ENCODE measurements around the gene SEMA7A. TPM values are rescaled to one million over a fixed set of nuclear protein-coding genes. Genes with fewer than 3 reads are reported as not detected.

Gene SEMA7A
- total and polyA plus RNA-seq, 9 of the 15 experiments (the other 6 are each of a cell fraction or from before 2014, with no cell fraction given): 0.04 to 8.2 (median 5.4) TPM; not detected in 1

DNA sequence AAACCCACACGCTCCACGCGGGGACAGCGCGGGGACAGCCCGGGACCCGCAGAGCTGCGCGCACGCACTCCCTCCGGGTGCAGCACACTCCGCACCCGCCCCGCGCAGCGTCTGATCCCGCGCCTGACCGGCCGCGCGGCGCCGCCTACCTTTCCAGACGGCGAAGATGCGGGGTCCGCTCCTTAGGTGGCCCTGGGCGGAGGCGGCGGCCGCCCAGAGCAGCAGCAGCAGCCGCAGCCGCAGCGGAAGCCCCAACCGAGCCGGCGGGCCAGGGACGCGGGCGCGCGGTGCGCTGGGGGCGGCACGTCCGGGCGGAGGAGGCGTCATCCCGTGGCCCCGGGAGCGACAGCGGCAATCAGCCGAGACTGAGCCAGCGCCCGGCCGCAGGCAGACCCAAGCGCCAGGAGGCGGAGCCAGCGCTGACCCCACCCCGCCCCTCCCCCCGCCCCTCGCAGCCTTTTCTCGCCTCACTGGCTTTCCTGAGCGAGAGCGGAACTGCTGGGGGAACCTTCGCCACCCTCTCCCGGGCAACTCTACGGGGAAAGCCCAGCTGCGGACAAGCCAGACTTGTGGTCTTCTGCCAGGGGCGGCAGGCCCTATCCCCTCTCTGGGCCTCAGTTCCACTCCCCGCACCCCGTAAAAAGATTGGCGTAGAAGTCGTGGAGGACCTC is at the start of gene SEMA7A (continued):
- TF ChIP-seq, protein P1, sequence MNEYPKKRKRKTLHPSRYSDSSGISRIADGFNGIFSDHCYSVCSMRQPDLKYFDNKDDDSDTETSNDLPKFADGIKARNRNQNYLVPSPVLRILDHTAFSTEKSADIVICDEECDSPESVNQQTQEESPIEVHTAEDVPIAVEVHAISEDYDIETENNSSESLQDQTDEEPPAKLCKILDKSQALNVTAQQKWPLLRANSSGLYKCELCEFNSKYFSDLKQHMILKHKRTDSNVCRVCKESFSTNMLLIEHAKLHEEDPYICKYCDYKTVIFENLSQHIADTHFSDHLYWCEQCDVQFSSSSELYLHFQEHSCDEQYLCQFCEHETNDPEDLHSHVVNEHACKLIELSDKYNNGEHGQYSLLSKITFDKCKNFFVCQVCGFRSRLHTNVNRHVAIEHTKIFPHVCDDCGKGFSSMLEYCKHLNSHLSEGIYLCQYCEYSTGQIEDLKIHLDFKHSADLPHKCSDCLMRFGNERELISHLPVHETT (CRISPR knock-in tag; conservative IDR thresholded peaks at IDR 0.05 in 1 of 2, IDR thresholded peaks at IDR 0.05 in 1 of 2): peak in 1 of 2 experiments; percentile 87; a peak in 2 of 4 replicates
- TF ChIP-seq EZH2 (IDR thresholded peaks at IDR 0.05; ENCODE audit: borderline replicate concordance, low read depth, low read length): no peak
- TF ChIP-seq, protein P2, sequence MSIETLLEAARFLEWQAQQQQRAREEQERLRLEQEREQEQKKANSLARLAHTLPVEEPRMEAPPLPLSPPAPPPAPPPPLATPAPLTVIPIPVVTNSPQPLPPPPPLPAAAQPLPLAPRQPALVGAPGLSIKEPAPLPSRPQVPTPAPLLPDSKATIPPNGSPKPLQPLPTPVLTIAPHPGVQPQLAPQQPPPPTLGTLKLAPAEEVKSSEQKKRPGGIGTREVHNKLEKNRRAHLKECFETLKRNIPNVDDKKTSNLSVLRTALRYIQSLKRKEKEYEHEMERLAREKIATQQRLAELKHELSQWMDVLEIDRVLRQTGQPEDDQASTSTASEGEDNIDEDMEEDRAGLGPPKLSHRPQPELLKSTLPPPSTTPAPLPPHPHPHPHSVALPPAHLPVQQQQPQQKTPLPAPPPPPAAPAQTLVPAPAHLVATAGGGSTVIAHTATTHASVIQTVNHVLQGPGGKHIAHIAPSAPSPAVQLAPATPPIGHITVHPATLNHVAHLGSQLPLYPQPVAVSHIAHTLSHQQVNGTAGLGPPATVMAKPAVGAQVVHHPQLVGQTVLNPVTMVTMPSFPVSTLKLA (conservative IDR thresholded peaks at IDR 0.05): 0 out of 4 replicates have a peak, but pooled peaks of 1 of the 2 experiments have one; percentile 26
- peak; percentile 73; the same call in 1 of the 2 replicates for TF ChIP-seq ATF7 (IDR thresholded peaks at IDR 0.05)
- no peak for TF ChIP-seq RBM17 (IDR thresholded peaks at IDR 0.05; ENCODE audit: borderline replicate concordance, low read depth, low read length)
- TF ChIP-seq TAF15 (IDR thresholded peaks at IDR 0.05; ENCODE audit: low read depth, low read length): no peak
- TF ChIP-seq PATZ1 (CRISPR knock-in tag; IDR thresholded peaks at IDR 0.05; ENCODE audit: borderline replicate concordance): no peak
- TF ChIP-seq E2F3 (CRISPR knock-in tag; IDR thresholded peaks at IDR 0.05): no peak
- TF ChIP-seq RFX1 (IDR thresholded peaks at IDR 0.05): no peak
- TF ChIP-seq ID3 (CRISPR knock-in tag; IDR thresholded peaks at IDR 0.05): no peak
- peak; percentile 45; the same call in 1 of the 2 replicates for TF ChIP-seq ID3 (tag; IDR thresholded peaks at IDR 0.05)
- no peak for TF ChIP-seq TRIM28 (IDR thresholded peaks at IDR 0.05)
- TF ChIP-seq ZFX (CRISPR knock-in tag; IDR thresholded peaks at IDR 0.05): peak; percentile 14
- TF ChIP-seq CXXC5 (CRISPR knock-in tag; IDR thresholded peaks at IDR 0.05): peak; percentile 84
- no peak for TF ChIP-seq CBX5 (IDR thresholded peaks at IDR 0.05; ENCODE audit: borderline replicate concordance, low read depth)
- TF ChIP-seq PHF21A (IDR thresholded peaks at IDR 0.05; ENCODE audit: borderline replicate concordance, low read depth): no peak

All from K562 (cell line).